Testis (tissue), 3 donors: ENCODE data around the gene LRGUK. TPM values are rescaled to one million over a fixed set of nuclear protein-coding genes. Genes with fewer than 3 reads are reported as not detected.
"Not testable (repeated sequence)": the region's sequence is repeated elsewhere in the genome, so short reads cannot be mapped to it uniquely, and the experiment has no call there.

Source experiments
- DNase-seq: peaks from one replicate; pipeline ENCODE4 v3.0.0-alpha.2; 2019
- H3K27ac ChIP-seq, 2 donors: fragments of 200-600 bp; sonication (generic); one replicate each; pipeline ENCODE4 v1.5.1; 2019
- H3K27me3 ChIP-seq: fragments of 200-600 bp; sonication (generic); one replicate; pipeline ENCODE4 v1.5.1; 2019
- H3K36me3 ChIP-seq: fragments of 200-600 bp; sonication (generic); one replicate; pipeline ENCODE4 v1.5.1; 2017; ENCODE audit warnings: low read depth; ENCODE audit errors: missing control alignments
- H3K4me1 ChIP-seq: fragments of 200-600 bp; sonication (generic); one replicate; pipeline ENCODE4 v1.5.1; 2019
- H3K4me3 ChIP-seq, 2 donors: fragments of 200-600 bp; sonication (generic); one replicate each; pipeline ENCODE4 v1.5.1; 2017 to 2019
- H3K9me3 ChIP-seq: fragments of 200-600 bp; sonication (generic); one replicate; pipeline ENCODE4 v1.5.1; 2017
- POLR2A ChIP-seq: fragments of 450-650 bp; IDR thresholded peaks from one replicate; pipeline ENCODE4 v1.6.1; 2017; ENCODE audit warnings: antibody characterized with exemption, mild to moderate bottlenecking, moderate library complexity
- WGBS, 2 donors: methylation state at CpG; one replicate each; pipeline ENCODE4 v1.1.5; 2018; 5-methylcytosine and 5-hydroxymethylcytosine counted together
- intact Hi-C: fragments of 100-400 bp; cut with DNase I; formaldehyde crosslinking; loops from one replicate; pipeline ENCODE4 v1.15.1; 2023; ENCODE audit warnings: low total_unique reads
- polyA plus RNA-seq: library from polyadenylated mRNA; stranded (reverse); fragments of 350-450 nt; fragmentation: Illumina TruSeq; extraction: RNeasy Lipid Tissue Mini Kit (QIAGEN cat#74804); gene quantifications from one replicate; pipeline ENCODE4 v1.2.3, GENCODE V29; 2014; ENCODE audit warnings: low read depth, low replicate concordance; ENCODE audit not compliant: insufficient read depth
- total RNA-seq, 2 donors: library from RNA; depleted of rRNA; stranded (reverse); fragments of >200 nt; gene quantifications; one replicate each; pipeline ENCODE4 v1.2.3, GENCODE V29; 2016
- TF ChIP-seq, protein P1 (sequence below), 3 experiments: fragments of 450-650 bp in 2 of 3; fragments of 200-600 bp in 1 of 3; sonication (generic) in 1 of 3; IDR thresholded peaks; one replicate each; pipeline ENCODE4 v1.5.1; 2016 to 2019; ENCODE audit warnings: antibody characterized with exemption in 3 of 3, mild to moderate bottlenecking in 2 of 3, moderate library complexity in 1 of 3

The LRGUK gene
- total and polyA plus RNA-seq, 3 donors from 2014 or later: 9.4 to 16.1 (median 13.0) TPM

DNA sequence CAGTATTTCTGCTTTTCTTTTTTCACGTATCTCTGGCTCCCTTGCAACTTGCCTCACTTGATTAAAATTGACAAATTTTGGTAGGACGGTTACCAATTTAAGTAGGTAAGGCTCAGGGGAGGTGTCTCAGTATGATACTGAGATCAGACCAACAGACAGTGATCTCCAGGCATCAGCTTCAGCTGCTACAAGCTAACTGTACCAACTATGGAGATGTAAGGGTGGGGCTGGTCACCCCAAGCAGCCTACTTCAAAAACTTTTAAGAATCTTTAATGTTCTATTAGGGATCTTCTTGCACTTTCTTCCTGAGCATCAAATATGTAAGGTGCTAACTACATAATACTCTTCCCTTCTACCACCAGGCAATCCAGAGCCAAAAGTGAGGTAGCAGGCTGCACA lies 162.7 kb downstream of the LRGUK start:
- Histone ChIP-seq H3K4me3 (no peak overlapping the region), H3K27ac (no peak overlapping the region), H3K9me3 (no peaks in the 10 kb centered on the region), H3K4me1 (no peaks in the 10 kb centered on the region), H3K27me3 (no peaks in the 10 kb centered on the region), H3K36me3 (no peaks in the 10 kb centered on the region)
- intact Hi-C loops: no loop called here
- 84 to 85% methylated on average over 2 of the region's 2 CpGs for WGBS, 2 donors
- no peak for TF ChIP-seq POLR2A
- TF ChIP-seq, protein P1, sequence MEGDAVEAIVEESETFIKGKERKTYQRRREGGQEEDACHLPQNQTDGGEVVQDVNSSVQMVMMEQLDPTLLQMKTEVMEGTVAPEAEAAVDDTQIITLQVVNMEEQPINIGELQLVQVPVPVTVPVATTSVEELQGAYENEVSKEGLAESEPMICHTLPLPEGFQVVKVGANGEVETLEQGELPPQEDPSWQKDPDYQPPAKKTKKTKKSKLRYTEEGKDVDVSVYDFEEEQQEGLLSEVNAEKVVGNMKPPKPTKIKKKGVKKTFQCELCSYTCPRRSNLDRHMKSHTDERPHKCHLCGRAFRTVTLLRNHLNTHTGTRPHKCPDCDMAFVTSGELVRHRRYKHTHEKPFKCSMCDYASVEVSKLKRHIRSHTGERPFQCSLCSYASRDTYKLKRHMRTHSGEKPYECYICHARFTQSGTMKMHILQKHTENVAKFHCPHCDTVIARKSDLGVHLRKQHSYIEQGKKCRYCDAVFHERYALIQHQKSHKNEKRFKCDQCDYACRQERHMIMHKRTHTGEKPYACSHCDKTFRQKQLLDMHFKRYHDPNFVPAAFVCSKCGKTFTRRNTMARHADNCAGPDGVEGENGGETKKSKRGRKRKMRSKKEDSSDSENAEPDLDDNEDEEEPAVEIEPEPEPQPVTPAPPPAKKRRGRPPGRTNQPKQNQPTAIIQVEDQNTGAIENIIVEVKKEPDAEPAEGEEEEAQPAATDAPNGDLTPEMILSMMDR (IDR thresholded peaks at IDR 0.05): no peak
- no peak for DNase-seq

DNA sequence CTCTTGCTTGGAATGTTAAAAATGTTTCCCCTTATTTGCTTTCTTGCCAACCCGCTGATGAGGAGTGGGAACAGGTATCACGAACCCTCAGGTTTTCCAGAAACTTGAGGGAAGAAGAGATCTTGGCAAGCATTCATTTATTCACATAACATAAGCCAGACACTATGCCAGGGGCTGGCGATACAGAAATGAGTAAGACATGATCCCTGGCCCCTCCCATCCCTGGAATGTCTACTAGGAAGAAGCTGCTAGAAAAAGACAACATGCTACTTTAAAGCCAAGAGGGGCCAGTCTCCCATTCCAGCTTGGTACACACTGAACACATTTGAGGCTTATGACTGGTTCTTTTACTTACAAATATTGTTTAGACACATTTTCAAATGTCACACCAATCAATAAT lies 163.1 kb downstream of the LRGUK start:
- H3K36me3 ChIP-seq: no peaks in the 10 kb centered on the region
- DNase-seq: no peak
- intact Hi-C loops: no loop called here
- no peaks in the 10 kb centered on the region for H3K27me3 ChIP-seq
- no peaks in the 10 kb centered on the region for H3K9me3 ChIP-seq
- no peak for TF ChIP-seq POLR2A
- TF ChIP-seq, protein P1 (IDR thresholded peaks at IDR 0.05): no peak
- H3K4me3 ChIP-seq: no peak overlapping the region
- no peaks in the 10 kb centered on the region for H3K4me1 ChIP-seq
- no peak overlapping the region for H3K27ac ChIP-seq
- WGBS, 2 donors: 84 to 88% methylated on average over 3 of the region's 3 CpGs

DNA sequence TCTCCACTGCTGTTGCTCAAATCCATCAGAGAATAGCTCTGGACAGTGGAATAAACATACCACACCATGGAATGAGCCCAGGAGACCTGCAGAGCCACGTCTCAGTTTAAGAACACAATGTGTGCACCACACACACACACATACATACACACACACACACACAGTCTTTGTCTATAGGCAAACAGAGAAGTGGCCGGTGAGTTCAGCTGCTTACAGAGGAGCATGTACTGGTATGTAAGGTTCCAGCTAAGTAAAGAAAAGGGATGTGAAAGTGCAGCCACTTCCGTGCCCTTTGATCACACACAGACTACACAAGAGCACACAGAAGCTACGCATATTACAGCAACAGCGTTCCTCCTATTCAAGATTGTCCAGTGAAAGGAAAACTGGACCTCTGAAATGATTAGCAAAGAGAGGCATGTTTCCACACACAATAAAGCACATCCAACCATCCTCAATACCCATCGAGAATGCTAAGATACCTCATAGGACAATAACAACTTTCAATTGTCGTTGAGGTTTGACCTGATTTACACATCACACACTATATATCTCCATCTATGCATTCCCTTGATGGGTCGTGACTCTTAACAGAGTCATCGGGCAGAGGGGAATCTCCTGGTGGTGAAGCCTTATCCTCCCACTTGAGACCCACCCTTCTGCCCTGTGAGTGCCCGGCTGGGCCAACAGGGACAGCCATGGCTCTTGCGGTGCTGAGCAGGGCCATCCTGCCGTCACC lies 166.0 kb downstream of the LRGUK start:
- 89 to 91% methylated on average over 12 of the region's 12 CpGs for whole genome bisulfite sequencing, 2 donors
- TF ChIP-seq, protein P1 (IDR thresholded peaks at IDR 0.05): no peak
- TF ChIP-seq POLR2A: no peak
- H3K4me3 ChIP-seq: no peak overlapping the region
- no peaks in the 10 kb centered on the region for H3K9me3 ChIP-seq
- H3K4me1 ChIP-seq: no peaks in the 10 kb centered on the region
- H3K27me3 ChIP-seq: no peaks in the 10 kb centered on the region
- H3K36me3 ChIP-seq: no peaks in the 10 kb centered on the region
- DNase-seq: peak; percentile 27
- H3K27ac ChIP-seq: no peak overlapping the region
- intact Hi-C loops: no loop called here

DNA sequence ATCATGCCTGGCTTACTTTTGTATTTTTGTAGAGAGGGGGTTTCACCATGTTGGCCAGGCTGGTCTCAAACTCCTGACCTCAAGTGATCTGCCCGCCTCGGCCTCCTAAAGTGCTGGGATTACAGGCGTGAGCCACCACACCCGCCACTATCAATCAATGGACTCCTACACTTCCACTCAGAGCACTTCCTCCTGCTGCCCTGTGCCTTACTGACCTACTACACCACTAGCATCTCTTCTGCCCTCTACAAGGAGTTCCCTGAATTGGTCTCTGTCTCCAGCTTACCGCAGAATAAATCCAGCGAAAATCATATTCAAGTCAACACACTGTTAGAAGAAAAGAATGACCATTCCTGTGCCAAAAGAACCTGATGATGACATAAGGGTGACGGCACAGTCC lies 168.8 kb downstream of the LRGUK start:
- H3K9me3 ChIP-seq, H3K4me3 ChIP-seq, intact Hi-C loops, H3K27ac ChIP-seq, DNase-seq, H3K27me3 ChIP-seq, H3K36me3 ChIP-seq, H3K4me1 ChIP-seq: not testable (repeated sequence)
- 82 to 89% methylated on average over 7 of the region's 7 CpGs for WGBS, 2 donors

DNA sequence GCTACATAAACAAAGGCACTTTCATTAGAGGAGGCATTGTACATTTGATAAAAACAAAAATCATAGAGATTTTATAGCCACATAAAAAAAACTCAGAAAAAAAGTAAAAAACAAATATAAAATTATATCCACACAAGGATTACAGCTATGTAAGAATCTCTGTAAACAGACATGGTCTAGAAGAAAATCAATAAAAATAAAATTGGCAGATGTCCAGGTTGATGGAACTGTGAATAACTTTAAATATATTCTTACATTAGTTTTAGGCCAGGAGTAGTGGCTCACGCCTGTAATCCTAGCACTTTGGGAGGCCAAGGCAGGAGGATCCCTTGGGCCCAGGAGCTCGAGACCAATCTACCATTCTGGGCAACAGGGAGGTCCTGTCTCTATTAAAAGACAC lies 170.3 kb downstream of the LRGUK start:
- H3K4me3 ChIP-seq: no peak overlapping the region
- no peak for TF ChIP-seq POLR2A
- TF ChIP-seq, protein P1 (IDR thresholded peaks at IDR 0.05): no peak
- H3K9me3 ChIP-seq: no peaks in the 10 kb centered on the region
- WGBS, 2 donors: 95 to 96% methylated on average over 2 of the region's 2 CpGs
- no peak for DNase-seq
- no peaks in the 10 kb centered on the region for H3K4me1 ChIP-seq
- H3K27ac ChIP-seq: no peak overlapping the region
- H3K36me3 ChIP-seq: no peaks in the 10 kb centered on the region
- H3K27me3 ChIP-seq: no peaks in the 10 kb centered on the region
- intact Hi-C loops: no loop called here
